ENCODE results near the gene MYCBP2.
"Not testable (repeated sequence)": the region's sequence is repeated elsewhere in the genome, so short reads cannot be mapped to it uniquely, and the experiment has no call there.

Gene MYCBP2

DNA sequence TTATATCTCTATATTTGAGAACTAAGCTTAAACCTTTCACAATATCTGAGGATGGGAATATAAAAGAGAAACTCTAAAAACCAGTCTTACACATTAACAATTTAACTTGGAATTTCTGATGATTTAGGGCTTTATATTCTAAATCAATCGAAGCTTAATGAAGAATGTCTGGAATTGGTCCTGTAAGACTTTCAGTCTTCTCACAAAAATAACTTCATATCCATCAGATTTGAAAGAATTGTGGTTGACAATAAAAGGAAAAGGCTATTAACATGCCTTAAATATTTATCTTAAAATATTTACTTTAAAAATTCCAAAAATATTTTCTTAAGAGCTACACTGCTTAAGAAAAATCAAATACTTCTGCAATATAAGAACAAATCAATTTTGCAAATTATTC lies 27.3 kb downstream of the MYCBP2 start:
- no peak for DNase-seq (ENCODE audit: extremely low spot score)
- TF ChIP-seq, protein P1, sequence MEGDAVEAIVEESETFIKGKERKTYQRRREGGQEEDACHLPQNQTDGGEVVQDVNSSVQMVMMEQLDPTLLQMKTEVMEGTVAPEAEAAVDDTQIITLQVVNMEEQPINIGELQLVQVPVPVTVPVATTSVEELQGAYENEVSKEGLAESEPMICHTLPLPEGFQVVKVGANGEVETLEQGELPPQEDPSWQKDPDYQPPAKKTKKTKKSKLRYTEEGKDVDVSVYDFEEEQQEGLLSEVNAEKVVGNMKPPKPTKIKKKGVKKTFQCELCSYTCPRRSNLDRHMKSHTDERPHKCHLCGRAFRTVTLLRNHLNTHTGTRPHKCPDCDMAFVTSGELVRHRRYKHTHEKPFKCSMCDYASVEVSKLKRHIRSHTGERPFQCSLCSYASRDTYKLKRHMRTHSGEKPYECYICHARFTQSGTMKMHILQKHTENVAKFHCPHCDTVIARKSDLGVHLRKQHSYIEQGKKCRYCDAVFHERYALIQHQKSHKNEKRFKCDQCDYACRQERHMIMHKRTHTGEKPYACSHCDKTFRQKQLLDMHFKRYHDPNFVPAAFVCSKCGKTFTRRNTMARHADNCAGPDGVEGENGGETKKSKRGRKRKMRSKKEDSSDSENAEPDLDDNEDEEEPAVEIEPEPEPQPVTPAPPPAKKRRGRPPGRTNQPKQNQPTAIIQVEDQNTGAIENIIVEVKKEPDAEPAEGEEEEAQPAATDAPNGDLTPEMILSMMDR (IDR thresholded peaks at IDR 0.05; ENCODE audit: control extremely low read depth, extremely low read depth, low read depth, missing control alignments), result no peak
- ChIA-PET CTCF (interaction anchor here (0.8 to 1.2 kb wide), 4 partner anchors 16 to 179 kb away, joined by 3 to 4 read pairs (median 4); partner anchors contain the start of gene MYCBP2), POLR2A (no interaction called here)

DNA sequence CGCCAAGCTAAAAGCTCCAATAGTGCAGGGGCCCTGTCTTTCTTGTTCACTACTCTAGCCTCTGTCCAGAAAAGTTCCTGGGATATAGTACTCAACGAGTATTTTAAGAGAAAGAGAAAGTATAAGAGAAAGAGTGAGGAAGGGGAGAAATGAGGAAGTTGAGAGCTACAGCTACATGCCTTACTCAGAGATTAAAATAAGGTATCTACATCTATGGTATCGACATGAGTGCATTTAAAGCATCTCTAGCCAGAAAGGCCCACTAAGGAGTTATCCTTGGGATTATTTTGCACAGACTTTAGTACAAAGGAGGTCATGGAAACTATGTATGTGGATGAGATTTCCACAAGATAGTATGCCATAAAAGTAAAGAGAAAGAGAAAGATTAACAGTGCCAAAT lies 28.5 kb downstream of the MYCBP2 start:
- TF ChIP-seq, protein P1 (IDR thresholded peaks at IDR 0.05; ENCODE audit: control extremely low read depth, extremely low read depth, low read depth, missing control alignments), result no peak
- ChIA-PET CTCF (interaction anchor here (1.3 to 4.5 kb wide), 2 partner anchors 10 kb away, joined by 5 to 32 read pairs; no protein-coding TSS in a partner anchor), POLR2A (interaction anchor here (0.6 kb wide), 1 partner anchor 287 kb away, joined by 5 read pairs; no protein-coding TSS in a partner anchor)
- DNase-seq (ENCODE audit: extremely low spot score), result peak; percentile 38

DNA sequence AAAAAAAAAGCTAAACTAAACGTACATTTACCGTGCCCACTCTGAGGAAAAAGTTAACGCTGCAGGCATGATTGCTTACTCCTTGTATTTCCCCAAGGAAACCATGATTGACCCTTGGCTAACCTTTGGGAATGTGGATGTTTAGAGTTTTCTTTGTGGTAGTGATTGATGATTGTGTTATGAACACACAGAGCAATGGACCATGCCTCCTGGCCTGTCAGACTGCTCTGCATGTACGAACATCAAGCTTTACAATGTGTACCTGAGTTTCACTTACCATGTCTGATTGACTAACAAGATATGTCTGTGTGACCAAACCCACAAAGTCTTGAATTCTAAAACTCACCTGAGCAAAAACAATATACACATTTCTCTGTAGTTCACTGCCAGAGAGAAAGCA lies 35.1 kb downstream of the MYCBP2 start:
- DNase-seq (ENCODE audit: extremely low spot score), result no peak
- TF ChIP-seq, protein P1 (IDR thresholded peaks at IDR 0.05; ENCODE audit: control extremely low read depth, extremely low read depth, low read depth, missing control alignments), result no peak
- POLR2A ChIA-PET, result no interaction called here
- CTCF ChIA-PET, result interaction anchor here (1.2 to 2.5 kb wide), 3 partner anchors 9 to 36 kb away, joined by 4 to 6 read pairs (median 6); partner anchors contain the start of gene MYCBP2

DNA sequence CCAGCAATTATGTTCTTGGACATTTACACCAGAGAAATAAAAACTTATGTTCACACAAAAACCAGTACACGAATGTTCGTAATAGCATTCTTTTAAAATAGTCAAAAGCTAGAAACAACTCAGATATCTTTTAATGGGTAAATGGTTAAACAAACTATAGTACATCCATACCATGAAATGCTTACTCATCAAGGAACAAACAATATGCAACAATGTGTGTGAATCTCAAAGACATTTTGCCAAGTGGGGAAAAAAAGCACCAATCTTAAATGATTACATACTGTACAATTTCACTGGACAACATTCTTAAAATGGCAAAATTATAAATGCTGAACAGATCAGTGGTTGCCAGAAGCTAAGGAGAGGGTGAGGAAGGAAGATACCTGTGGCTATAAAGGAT lies 36.6 kb downstream of the MYCBP2 start:
- ChIA-PET POLR2A (no interaction called here), CTCF (interaction anchor here (1.6 kb wide), 1 partner anchor 17 kb away, joined by 3 read pairs; no protein-coding TSS in a partner anchor)
- no peak for DNase-seq (ENCODE audit: extremely low spot score)
- TF ChIP-seq, protein P1 (IDR thresholded peaks at IDR 0.05; ENCODE audit: control extremely low read depth, extremely low read depth, low read depth, missing control alignments), result no peak

DNA sequence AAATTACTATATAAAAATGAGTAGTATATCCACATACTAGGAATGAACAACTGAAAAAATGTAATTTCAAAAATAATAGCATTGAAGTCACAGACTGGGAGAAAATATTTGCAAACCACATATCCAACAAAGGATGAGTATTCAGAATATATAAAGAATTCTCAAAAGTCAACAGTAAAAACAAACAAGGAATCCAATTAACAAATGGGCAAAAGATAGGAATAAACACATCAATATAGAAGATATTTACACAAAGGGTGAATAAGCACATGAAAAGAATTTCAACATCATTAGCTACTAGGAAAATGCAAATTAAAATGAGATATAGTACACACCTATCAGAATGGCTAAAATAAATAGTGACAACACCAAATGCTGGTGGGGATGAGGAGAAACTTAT lies 37.0 kb downstream of the MYCBP2 start:
- ChIA-PET POLR2A (no interaction called here), CTCF (interaction anchor here (1.6 kb wide), 2 partner anchors 17 to 18 kb away, joined by 3 to 4 read pairs; no protein-coding TSS in a partner anchor)
- TF ChIP-seq, protein P1 (IDR thresholded peaks at IDR 0.05; ENCODE audit: control extremely low read depth, extremely low read depth, low read depth, missing control alignments), result no peak
- no peak for DNase-seq (ENCODE audit: extremely low spot score)

DNA sequence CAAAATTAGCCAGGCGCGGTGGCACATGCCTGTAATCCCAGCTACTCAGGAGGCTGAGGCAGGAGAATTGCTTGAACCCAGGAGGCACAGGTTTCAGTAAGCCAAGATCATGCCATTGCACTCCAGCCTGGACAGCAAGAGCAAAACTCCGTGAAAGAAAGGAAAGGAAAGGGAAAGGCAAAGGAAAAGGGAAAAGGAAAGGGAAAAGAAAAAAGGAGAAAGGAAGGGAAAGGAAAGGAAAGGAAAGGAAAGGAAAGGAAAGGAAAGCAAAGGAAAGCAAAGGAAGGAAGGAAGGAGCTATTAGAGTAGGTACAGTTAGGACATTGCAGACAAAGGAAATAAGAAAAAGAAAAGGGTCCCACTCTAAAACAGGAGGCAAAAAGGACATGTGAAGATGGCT lies 41.3 kb downstream of the MYCBP2 start:
- POLR2A ChIA-PET; DNase-seq (ENCODE audit: extremely low spot score): not testable (repeated sequence)
- CTCF ChIA-PET, result interaction anchor here (1.4 to 2.0 kb wide), 4 partner anchors 10 to 20 kb away, joined by 4 to 6 read pairs (median 5); no protein-coding TSS in a partner anchor

DNA sequence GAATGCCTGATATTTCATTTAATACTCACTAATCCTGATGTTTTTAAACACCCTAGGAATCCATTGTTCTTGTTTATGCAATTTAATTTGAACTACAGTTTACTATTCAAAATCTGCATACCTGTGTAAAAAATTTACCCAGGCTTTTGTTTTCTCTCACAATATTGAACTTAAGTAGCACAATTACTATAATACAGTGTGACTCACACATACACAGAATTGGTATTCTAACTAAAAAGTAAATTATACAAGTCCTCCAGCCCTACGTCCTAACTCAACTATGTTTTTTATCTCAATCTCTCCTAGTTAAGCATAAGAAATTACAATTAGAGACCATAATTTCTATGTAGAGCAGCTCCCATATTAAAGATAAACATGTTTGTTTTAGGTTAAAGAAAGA lies 41.8 kb downstream of the MYCBP2 start:
- ChIA-PET CTCF (interaction anchor here (1.7 to 2.0 kb wide), 3 partner anchors 9 to 20 kb away, joined by 4 to 6 read pairs (median 4); no protein-coding TSS in a partner anchor), POLR2A (no interaction called here)
- no peak for DNase-seq (ENCODE audit: extremely low spot score)
- TF ChIP-seq, protein P1 (IDR thresholded peaks at IDR 0.05; ENCODE audit: control extremely low read depth, extremely low read depth, low read depth, missing control alignments), result no peak
